GM18909 (cell line): ENCODE results near the gene PDSS2.

Source experiments
- ATAC-seq: cut with Tn5 transposase; IDR thresholded peaks from one replicate; pipeline ENCODE4 v1.9.1; 2021; ENCODE audit warnings: mild to moderate bottlenecking; ENCODE audit not compliant: unreplicated experiment, poor library complexity

The PDSS2 gene

DNA sequence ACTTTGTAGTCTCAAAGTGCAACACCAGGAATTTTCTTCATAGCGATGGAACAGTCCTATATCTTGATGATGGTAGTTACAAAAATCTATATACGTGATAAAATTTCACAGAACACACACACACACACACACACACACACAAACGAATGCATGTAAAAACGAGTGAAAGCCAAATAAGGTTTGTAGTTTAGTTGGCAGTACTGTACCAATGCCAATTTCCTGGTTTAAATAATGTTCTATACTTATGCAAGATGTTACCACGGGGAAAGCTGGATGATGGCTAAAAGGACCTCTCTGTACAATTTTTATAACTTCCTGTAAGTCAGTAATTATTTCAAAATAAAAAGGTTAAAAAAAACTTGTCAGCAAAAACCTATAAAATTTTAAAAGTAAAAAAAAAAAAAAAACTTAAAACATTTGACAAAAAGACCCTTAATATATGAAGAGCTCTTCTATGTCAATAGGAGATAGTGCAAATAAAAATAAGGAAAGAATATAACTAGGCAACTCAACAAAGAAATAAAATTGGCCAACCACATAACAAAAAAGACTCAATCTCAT lies 37.6 kb downstream of the PDSS2 start:
- no peak for ATAC-seq

DNA sequence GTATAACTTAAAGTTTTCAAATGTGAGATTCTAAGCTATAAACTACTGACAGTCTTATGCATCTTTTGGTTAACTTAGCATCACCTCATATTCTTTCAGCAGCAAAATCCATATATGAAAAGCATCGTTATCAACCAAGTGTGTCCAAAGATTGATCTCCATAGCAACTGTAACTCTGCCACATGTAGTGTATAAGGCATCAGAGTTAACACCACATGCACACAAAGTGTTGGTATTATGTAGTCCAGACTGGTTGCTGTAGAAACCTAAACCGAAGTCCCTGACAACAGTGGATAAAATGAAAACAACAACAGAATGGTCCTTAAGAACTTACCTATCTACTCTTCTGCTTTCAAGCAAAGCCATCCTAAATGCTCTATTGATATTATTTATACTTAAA lies 39.6 kb downstream of the PDSS2 start:
- no peak for ATAC-seq

DNA sequence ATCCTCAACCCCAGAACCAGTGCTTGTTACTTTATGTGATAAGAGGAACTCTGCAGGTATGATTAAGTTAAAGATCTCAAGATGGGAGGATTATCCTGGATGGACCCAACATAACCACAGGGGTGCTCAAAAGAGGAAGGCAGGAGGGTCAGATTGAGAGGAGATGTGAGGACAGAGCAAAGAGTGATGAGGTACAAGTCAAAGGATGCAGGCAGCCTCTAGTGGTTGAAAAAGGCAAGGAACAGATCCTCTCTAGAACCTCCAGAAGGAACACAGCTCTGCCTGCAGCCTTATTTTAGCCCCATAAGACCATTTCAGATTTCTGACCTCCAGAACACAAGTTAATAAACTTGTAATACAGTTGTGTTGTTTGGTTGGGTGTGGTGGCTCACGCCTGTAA lies 41.2 kb downstream of the PDSS2 start:
- no peak for ATAC-seq

DNA sequence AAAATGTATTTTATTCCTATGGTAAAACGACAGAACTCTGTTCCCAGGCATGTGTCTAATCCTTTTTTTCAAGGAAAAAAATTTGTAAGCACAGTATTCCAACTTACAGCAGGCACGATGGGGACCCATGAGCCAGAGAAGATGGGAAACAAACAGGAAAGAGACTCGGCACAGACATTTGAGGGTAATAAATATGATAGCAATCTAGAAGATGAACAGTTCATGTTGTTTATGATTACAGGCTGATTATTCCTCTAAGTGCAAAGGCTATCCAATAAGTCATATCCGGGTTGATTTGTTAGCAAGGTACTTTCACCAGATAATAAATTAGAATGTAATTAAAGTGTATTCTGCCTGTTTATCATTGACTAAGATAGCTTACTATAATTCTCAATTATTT lies 43.2 kb downstream of the PDSS2 start:
- ATAC-seq: no peak

DNA sequence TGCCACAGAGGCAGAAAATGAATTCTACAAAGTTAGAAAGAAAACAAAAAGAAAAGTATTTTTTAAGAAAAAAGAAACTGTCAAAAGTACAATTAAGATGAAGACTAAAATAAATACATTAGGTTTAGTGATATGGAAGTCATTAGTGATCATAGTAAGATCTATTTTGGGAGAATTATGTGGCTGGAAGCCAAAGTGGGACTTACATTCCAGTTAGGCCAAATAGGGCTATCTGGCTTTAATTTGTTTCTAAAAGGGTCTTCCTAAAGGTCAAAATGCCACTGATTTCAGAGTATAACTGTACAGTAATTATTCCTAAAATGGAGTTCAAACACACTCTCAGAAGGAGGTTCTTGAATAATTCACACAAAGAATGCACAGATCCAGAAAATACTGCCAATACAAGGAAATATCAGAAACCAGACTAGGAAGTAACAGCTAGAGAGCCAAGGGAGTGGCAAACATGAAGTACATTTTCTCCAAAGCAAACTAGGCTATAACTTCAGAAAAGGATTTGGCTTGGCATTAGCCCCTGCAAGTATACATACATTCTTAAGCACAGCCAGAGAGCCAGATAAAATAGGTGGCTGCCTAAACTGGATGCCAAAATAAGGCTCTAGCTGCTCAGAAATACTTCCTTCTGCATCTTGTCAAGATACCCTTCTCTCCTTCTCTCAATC lies 45.3 kb downstream of the PDSS2 start:
- ATAC-seq: no peak

DNA sequence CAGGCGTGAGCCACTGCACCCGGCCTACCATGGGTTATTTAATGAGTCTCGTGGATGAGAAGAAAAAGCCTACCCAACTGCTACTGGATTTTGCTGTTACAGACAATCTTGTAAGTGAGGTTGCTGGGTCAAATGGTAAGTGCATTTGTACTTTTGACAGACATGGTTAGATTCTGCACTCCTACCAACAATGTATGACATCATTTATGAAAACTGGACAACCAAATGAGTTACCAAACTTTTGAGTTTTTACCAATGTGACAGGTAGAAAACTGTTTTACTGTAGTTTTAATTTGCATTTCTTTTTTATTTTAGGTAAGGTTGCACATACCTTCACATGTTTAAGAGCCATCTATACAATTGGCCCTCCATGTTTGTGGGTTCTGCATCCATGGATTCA lies 48.2 kb downstream of the PDSS2 start:
- ATAC-seq: no peak

DNA sequence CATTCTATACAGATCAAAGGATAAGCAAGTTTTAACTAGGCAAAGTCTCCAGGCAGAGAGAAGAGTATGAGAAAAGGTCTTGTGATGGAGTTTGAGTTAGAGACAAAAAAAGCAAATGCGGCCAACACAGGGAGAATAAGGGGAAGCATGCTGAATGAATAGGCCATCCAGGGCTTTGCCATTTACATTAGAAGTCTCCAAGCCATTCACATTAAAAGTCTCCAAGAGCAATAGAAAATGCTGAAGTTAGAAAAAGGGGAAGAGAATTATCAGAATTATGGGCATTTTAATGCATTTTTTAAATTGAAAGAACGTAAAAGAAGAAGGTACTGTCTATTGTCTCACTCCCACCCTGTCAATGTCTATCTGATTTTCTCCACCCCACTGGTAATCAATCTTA lies 49.4 kb downstream of the PDSS2 start:
- no peak for ATAC-seq

DNA sequence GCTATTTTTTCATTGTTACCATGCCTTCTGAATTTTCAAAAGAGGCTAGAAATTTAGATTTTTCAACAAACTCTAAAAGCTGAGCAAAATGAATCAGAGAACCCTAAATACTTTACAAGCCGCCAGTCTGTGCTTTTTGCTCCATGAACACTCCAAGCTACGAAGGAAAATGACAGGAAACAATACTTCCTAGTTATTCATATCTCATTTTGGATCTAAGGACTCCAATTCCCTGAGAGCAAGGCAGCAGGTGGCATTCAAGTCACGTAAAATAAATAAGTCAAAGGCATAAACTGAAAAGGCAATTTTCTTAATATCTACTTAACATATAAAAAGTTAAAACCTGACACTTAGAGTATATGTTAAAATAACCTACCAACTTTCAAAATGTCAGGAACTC lies 50.6 kb downstream of the PDSS2 start:
- ATAC-seq: no peak

DNA sequence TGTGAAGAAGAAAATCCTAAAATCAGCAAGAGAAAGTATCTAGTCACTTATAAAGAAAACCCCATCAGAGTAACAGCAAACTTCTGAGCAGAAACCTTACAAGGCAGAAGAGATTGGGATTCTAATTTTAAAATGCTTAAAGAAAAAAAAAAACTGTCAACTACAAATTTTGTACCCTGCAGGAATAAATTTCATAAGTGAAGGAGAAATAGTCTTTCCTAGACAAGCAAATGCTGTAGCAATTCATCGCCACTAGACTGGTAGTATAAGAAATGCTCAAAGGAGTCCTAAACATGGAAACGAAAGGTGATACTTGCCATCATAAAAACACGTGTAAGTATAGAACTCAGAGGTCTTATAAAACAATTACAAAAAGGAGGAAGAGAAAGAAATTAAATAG lies 54.4 kb downstream of the PDSS2 start:
- ATAC-seq: no peak

DNA sequence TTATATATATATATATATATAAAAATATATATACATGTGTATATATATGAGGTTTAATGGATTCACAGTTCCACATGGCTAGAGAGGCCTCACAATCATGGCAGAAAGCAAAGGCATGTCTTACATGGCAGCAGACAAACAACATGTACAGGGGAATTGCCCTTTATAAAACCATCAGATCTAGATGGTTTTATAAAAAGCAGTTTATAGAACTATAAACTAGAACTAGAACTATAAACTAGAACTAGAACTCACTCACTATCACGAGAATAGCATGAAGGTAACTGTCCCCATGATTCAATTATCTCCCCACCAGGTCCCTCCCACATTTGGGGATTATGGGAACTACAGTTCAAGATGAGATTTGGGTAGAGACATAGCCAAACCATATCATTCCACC lies 56.8 kb downstream of the PDSS2 start:
- no peak for ATAC-seq

DNA sequence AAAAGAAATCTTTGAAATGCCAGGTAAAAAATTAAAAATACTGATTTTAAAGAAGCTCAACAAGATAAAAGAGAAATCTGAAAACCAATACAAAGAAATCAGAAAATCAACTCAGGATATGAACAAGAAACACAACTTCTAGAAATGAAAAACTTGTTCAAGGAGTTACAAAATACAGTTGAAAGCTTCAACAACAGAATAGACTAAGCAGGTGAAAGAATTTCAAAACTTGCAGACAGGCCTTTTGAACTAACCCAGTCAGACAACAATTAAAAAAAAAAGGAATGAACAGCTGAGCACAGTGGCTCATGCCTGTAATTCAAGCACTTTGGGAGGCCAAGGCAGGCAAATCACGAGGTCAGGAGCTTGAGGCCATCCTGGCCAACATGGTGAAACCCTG lies 57.8 kb downstream of the PDSS2 start:
- no peak for ATAC-seq

DNA sequence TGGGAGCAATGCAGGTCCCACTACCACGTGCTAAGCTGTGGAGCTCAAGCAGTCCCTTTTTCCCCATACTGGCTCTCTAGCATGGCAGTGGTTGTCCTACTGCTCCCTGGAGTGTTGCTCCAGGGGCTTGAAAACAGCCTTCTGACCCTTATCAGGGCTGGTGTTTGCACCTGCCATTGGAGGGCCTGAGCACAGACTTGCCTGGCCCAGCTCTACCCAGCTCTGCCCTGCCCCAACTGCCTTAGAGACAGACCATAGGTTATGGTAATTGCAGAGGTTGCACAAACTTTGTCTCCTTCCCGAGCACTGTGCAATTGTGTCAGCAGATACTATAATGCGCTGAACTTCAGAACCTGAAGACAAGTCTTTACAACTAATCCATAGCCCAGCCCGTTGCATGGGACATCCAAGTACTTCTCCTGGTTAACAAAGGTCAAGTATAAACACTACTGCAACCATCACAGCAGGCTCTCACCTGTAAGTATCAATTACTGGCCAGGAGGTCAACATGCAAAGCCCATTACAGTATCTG lies 58.7 kb downstream of the PDSS2 start:
- ATAC-seq: no peak

DNA sequence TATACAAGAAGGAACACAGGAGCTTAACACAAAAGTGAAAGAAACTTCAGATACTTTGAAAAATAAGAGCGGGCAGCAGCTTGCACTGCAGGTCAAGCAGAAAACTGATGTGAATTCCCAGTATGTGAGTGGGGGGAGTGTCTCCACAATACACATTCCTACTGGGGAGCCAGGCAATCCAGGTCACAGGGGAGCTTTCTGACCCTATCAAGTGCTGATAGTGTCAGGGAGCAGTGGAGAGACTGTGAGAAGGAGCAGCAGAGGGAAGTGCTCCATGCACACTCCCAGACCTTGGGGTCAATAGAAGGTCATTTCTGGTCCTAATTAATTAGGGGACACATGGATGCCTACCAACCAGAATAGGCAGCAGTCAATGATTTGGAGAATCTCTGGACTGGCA lies 59.4 kb downstream of the PDSS2 start:
- no peak for ATAC-seq

DNA sequence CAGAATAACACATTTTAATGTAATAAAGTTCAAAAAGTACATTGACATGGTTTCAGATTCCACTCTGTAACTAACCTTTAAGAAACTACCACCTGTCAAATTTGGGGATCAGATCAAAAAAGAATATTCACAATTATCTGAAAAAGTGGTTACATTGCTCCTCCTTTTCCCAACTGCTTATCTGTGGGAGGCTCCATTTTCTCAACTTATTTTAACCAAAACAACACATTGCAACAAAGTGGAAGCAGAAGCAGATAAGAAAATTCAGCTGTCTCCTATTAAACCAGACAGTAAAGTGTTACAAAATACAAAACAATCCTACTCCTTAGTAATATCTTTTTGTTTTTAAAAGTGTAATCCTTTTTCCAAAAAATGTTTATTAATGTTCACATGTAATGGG lies 61.4 kb downstream of the PDSS2 start:
- no peak for ATAC-seq

DNA sequence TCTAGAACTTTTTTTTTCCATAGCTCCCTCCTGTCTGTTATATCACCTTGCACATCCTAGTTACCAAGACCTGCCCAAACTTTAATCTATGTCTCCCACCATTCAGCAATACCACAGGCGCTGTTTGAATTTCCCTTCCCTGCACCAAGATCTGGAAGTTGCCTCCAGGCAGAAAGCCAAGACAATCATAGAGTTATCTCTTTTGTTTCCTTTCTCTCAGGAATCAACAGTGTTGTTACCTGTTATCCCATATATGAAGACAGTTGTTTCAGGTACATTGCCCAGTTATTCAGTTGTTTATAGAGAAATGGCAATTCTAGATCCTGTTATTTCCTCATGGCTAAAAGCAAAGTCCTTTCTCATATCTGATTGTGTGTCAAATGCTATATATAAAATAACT lies 63.2 kb downstream of the PDSS2 start:
- ATAC-seq: no peak

DNA sequence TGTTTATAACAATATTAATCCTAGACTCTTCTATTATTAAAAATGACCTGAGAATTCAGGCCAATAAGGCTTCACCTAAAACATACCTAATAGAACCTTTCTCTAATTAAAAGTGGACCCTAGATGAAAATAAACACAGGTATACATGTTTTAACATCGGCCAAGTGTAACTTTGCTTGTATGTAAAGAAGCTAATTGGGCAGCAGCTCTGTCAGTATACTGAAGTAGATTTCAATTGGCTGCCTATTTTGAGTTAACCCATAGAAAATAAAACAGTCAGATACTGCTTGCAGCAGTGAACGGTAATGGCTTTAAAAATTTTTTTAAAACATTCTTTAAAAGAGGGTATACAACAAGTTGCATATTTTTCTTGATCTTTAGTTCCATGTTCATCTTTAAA lies 67.3 kb downstream of the PDSS2 start:
- ATAC-seq: no peak

DNA sequence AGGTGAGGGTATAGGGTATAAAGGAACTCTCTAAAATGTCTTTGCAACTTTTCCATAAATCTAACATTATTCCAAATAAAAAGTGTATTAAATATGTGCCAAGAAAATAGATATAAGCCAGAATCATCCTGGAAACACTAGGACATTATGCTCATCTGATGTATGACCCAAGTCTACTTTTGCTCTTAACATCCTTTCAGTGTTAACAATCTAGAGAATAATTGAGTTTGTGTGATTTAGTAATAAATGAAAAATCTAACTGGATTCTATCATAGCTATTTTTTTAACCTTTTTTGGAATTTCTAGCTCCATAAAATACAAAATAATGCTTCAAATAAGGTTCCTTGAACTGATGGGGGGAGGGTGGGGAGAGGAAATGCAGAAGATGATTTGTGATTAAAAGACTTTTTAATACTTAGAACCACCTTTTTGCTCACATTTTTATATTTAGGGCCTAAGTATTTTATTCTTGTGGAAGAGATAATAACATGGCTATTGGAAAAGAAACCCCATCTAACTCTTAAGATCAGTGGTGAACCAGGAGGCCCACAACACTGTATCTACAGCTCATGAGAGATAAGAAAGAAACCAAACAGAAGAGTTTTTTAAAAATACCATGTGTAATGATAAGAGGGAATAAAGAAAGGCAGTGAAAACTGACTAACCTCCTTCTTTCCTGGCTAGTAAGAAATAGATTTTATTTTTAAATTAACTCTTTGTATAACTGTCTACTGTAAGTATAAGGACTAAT lies 68.5 kb downstream of the PDSS2 start:
- ATAC-seq: no peak

DNA sequence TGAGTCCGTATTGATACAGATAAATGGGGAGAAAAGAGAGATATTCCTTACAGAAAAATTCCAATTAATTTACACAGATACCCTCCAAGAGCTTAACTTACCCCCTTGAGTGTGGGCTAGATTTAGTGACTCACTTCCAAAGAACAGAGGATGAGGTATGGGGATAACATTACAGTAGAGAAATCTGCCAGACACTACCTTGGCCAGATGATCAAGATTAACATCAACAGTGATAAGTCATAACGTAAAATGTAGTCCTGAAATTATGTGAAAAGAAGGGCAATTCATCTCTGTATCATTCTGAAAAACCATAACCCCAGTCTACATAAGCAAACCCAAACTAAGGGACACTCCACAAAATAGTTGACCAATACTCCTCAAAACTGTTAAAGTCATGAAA lies 69.3 kb downstream of the PDSS2 start:
- no peak for ATAC-seq

DNA sequence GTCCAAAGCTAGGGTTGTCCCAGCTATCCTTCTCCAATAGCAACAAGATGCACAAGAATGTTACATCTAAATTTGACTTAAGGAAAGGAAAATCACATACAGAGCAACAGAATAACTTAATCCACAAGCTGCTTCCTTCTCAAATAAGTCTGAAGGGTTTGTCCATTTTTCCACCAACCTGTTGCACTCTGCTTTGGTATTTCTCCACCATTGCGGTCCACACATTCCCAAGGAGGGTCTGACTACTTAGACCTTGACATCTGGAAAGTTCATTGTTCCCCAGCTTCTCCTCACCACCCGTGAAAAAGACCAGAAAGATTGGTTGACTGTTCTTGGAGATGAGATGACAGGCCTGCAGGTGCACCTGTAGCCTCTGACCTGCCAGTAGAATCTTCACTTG lies 72.5 kb downstream of the PDSS2 start:
- ATAC-seq: no peak

DNA sequence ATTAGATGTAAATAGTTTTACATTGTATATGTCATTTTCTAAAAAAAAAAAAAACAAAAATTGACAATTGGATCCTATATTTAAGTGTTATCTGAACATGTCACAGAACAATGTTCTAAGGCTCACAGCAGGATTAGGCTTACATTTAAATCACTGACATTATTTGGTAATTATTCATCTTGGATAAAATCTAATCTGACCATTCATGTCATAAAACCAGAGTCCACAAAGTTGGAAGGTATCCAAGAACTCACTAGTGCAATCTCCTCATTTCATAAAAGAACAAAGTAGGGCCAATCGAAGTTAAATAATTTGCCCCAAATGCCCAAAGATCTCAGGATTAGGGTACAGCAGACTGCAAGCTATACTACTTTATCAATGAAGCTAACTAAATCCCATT lies 73.0 kb downstream of the PDSS2 start:
- no peak for ATAC-seq

DNA sequence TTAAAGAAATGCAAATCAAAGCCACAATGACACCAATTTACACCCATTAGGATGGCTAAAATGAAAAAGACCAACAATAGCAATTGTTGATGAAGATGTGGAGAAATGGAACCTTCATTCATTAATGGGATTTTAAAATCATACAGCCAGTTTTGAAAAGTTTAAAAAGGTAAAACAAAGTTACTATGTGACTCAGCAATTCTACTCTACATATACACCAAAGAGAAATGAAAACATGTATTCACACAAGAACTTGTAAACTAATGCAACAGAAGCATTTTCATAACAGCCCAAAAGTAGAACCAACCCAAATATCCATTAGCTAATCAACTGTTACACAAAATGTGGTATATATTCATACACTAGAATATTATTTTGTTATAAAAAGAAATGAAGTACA lies 75.7 kb downstream of the PDSS2 start:
- no peak for ATAC-seq

DNA sequence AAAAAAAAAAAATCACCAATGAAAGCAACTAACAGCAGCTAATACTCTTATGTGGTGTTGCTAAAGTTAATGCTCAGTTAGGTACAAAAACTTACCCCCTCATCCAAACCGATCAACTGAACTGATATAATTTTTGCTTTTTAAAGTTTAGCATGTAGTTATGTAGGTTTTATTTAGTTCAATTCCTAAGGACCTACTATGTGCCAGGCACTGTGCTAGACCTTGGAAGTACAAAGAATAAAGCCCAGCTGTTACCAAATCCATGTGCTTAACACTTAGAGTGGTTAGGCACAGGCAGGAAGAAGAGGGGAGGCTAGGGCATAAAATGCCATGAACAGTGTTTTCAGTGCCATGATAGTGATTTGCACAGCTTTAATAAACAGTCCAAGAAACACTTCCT lies 85.1 kb downstream of the PDSS2 start:
- no peak for ATAC-seq
